ENCODE results near the gene FKBP1B. TPM values are rescaled to one million over a fixed set of nuclear protein-coding genes. Genes with fewer than 3 reads are reported as not detected.

The FKBP1B gene
- polyA plus RNA-seq, 1 donor: 8.2 TPM

- peaks cover 21% of the 10 kb centered on the region for H3K27me3 ChIP-seq (ENCODE audit: control insufficient read depth, insufficient read depth, low read length)
- H3K27ac ChIP-seq (ENCODE audit: low read length): peak within 1 kb of the TSS; percentile 14
- no peaks in the 10 kb centered on the region for H3K36me3 ChIP-seq (ENCODE audit: control insufficient read depth, insufficient read depth, low read length)
- WGBS (ENCODE audit: insufficient coverage, low lambda C conversion rate): no CpG with 5 or more reads among the region's 38 CpGs
- peaks cover 8% of the 10 kb centered on the region for H3K4me1 ChIP-seq (ENCODE audit: control insufficient read depth, insufficient read depth, low read length)
- H3K9me3 ChIP-seq (ENCODE audit: control insufficient read depth, low read depth, low read length): no peaks in the 10 kb centered on the region
- DNase-seq: peak; percentile 95 to 97
- H3K4me3 ChIP-seq (ENCODE audit: low read length): peak within 1 kb of the TSS; percentile 70
Observed at GRCh38 chr2:24046930-24047702, 2.4 kb upstream of the FKBP1B start, which contains the start of gene WDCP. TSS of gene WDCP (minus strand) at chr2:24047391. CDS start at chr2:24039494, 7,897 bp downstream.

- no peaks in the 10 kb centered on the region for H3K36me3 ChIP-seq (ENCODE audit: control insufficient read depth, insufficient read depth, low read length)
- no peak overlapping the region for H3K27ac ChIP-seq (ENCODE audit: low read length)
- peaks cover 21% of the 10 kb centered on the region for H3K27me3 ChIP-seq (ENCODE audit: control insufficient read depth, insufficient read depth, low read length)
- no peaks in the 10 kb centered on the region for H3K9me3 ChIP-seq (ENCODE audit: control insufficient read depth, low read depth, low read length)
- peaks cover 8% of the 10 kb centered on the region for H3K4me1 ChIP-seq (ENCODE audit: control insufficient read depth, insufficient read depth, low read length)
- H3K4me3 ChIP-seq (ENCODE audit: low read length): no peak overlapping the region
- DNase-seq: no peak
- WGBS (ENCODE audit: insufficient coverage, low lambda C conversion rate): no CpG with 5 or more reads among the region's 8 CpGs
Observed at GRCh38 chr2:24047703-24048033, 1.9 kb upstream of the FKBP1B start.

- Histone ChIP-seq H3K9me3 (ENCODE audit: control insufficient read depth, low read depth, low read length) (no peaks in the 10 kb centered on the region), H3K4me1 (ENCODE audit: control insufficient read depth, insufficient read depth, low read length) (peaks cover 8% of the 10 kb centered on the region), H3K27ac (ENCODE audit: low read length) (no peak overlapping the region), H3K27me3 (ENCODE audit: control insufficient read depth, insufficient read depth, low read length) (peaks cover 21% of the 10 kb centered on the region), H3K4me3 (ENCODE audit: low read length) (peak overlapping the region; percentile 31), H3K36me3 (ENCODE audit: control insufficient read depth, insufficient read depth, low read length) (no peaks in the 10 kb centered on the region)
- DNase-seq: no peak
- no CpG with 5 or more reads among the region's 23 CpGs for WGBS (ENCODE audit: insufficient coverage, low lambda C conversion rate)
Observed at GRCh38 chr2:24048769-24049484, 614 bp upstream of the FKBP1B start.

GRCh38 chr2:24050041-24050979 is 769 bp downstream of the FKBP1B start:
- H3K36me3 ChIP-seq (ENCODE audit: control insufficient read depth, insufficient read depth, low read length): no peaks in the 10 kb centered on the region
- WGBS (ENCODE audit: insufficient coverage, low lambda C conversion rate): 83% methylated on average over 2 of the region's 47 CpGs
- H3K4me3 ChIP-seq (ENCODE audit: low read length): peak overlapping the region; percentile 50
- H3K27ac ChIP-seq (ENCODE audit: low read length): peak overlapping the region; percentile 6
- peak in 1 of 2 donors; percentile 24 for DNase-seq
- no peaks in the 10 kb centered on the region for H3K9me3 ChIP-seq (ENCODE audit: control insufficient read depth, low read depth, low read length)
- H3K27me3 ChIP-seq (ENCODE audit: control insufficient read depth, insufficient read depth, low read length): peaks cover 21% of the 10 kb centered on the region
- H3K4me1 ChIP-seq (ENCODE audit: control insufficient read depth, insufficient read depth, low read length): peaks cover 8% of the 10 kb centered on the region

- no peak overlapping the region for H3K4me3 ChIP-seq (ENCODE audit: low read length)
- H3K9me3 ChIP-seq (ENCODE audit: control insufficient read depth, low read depth, low read length): no peaks in the 10 kb centered on the region
- H3K36me3 ChIP-seq (ENCODE audit: control insufficient read depth, insufficient read depth, low read length): no peaks in the 10 kb centered on the region
- H3K4me1 ChIP-seq (ENCODE audit: control insufficient read depth, insufficient read depth, low read length): peaks cover 8% of the 10 kb centered on the region
- no peak overlapping the region for H3K27ac ChIP-seq (ENCODE audit: low read length)
- no peak for DNase-seq
- WGBS (ENCODE audit: insufficient coverage, low lambda C conversion rate): no CpG with 5 or more reads among the region's 8 CpGs
- H3K27me3 ChIP-seq (ENCODE audit: control insufficient read depth, insufficient read depth, low read length): peaks cover 21% of the 10 kb centered on the region
Observed at GRCh38 chr2:24051833-24052232, 2.3 kb downstream of the FKBP1B start.

- no peak for DNase-seq
- Histone ChIP-seq H3K27ac (ENCODE audit: low read length) (no peak overlapping the region), H3K9me3 (ENCODE audit: control insufficient read depth, low read depth, low read length) (no peaks in the 10 kb centered on the region), H3K36me3 (ENCODE audit: control insufficient read depth, insufficient read depth, low read length) (no peaks in the 10 kb centered on the region), H3K4me1 (ENCODE audit: control insufficient read depth, insufficient read depth, low read length) (peaks cover 5% of the 10 kb centered on the region), H3K27me3 (ENCODE audit: control insufficient read depth, insufficient read depth, low read length) (peaks cover 21% of the 10 kb centered on the region), H3K4me3 (ENCODE audit: low read length) (no peak overlapping the region)
- no CpG with 5 or more reads among the region's 1 CpG for WGBS (ENCODE audit: insufficient coverage, low lambda C conversion rate)
Observed at GRCh38 chr2:24052951-24053350, 3.4 kb downstream of the FKBP1B start.

- H3K4me1 ChIP-seq (ENCODE audit: control insufficient read depth, insufficient read depth, low read length): peaks cover 2% of the 10 kb centered on the region
- H3K4me3 ChIP-seq (ENCODE audit: low read length): no peak overlapping the region
- no peaks in the 10 kb centered on the region for H3K9me3 ChIP-seq (ENCODE audit: control insufficient read depth, low read depth, low read length)
- H3K27me3 ChIP-seq (ENCODE audit: control insufficient read depth, insufficient read depth, low read length): peaks cover 9% of the 10 kb centered on the region
- WGBS (ENCODE audit: insufficient coverage, low lambda C conversion rate): no CpG with 5 or more reads among the region's 8 CpGs
- no peaks in the 10 kb centered on the region for H3K36me3 ChIP-seq (ENCODE audit: control insufficient read depth, insufficient read depth, low read length)
- H3K27ac ChIP-seq (ENCODE audit: low read length): no peak overlapping the region
- no peak for DNase-seq
Observed at GRCh38 chr2:24054366-24055010, 4.9 kb downstream of the FKBP1B start.

- Histone ChIP-seq H3K4me3 (ENCODE audit: low read length) (no peak overlapping the region), H3K9me3 (ENCODE audit: control insufficient read depth, low read depth, low read length) (no peaks in the 10 kb centered on the region), H3K4me1 (ENCODE audit: control insufficient read depth, insufficient read depth, low read length) (no peaks in the 10 kb centered on the region), H3K27ac (ENCODE audit: low read length) (no peak overlapping the region), H3K36me3 (ENCODE audit: control insufficient read depth, insufficient read depth, low read length) (no peaks in the 10 kb centered on the region), H3K27me3 (ENCODE audit: control insufficient read depth, insufficient read depth, low read length) (peaks cover under 1% of the 10 kb centered on the region)
- no CpG with 5 or more reads among the region's 6 CpGs for WGBS (ENCODE audit: insufficient coverage, low lambda C conversion rate)
- no peak for DNase-seq
Observed at GRCh38 chr2:24055750-24056149, 6.2 kb downstream of the FKBP1B start.

GRCh38 chr2:24058564-24059271 is 9.2 kb downstream of the FKBP1B start:
- DNase-seq: no peak
- no peaks in the 10 kb centered on the region for H3K4me1 ChIP-seq (ENCODE audit: control insufficient read depth, insufficient read depth, low read length)
- H3K27me3 ChIP-seq (ENCODE audit: control insufficient read depth, insufficient read depth, low read length): no peaks in the 10 kb centered on the region
- no peak overlapping the region for H3K4me3 ChIP-seq (ENCODE audit: low read length)
- H3K9me3 ChIP-seq (ENCODE audit: control insufficient read depth, low read depth, low read length): no peaks in the 10 kb centered on the region
- no peaks in the 10 kb centered on the region for H3K36me3 ChIP-seq (ENCODE audit: control insufficient read depth, insufficient read depth, low read length)
- H3K27ac ChIP-seq (ENCODE audit: low read length): no peak overlapping the region
- 43% methylated on average over 1 of the region's 4 CpGs for WGBS (ENCODE audit: insufficient coverage, low lambda C conversion rate)
